Esophagus muscularis mucosa (tissue), 4 donors: ENCODE measurements around the gene CYYR1.

ENCODE experiments used
- EP300 ChIP-seq: sonication (generic); formaldehyde crosslinking; IDR thresholded peaks from one replicate; pipeline ENCODE4 v1.6.1; 2017; ENCODE audit warnings: antibody characterized with exemption
- POLR2A ChIP-seq: fragments of 450-650 bp; IDR thresholded peaks from one replicate; pipeline ENCODE4 v1.6.1; 2017; ENCODE audit warnings: antibody characterized with exemption, moderate library complexity, mild to moderate bottlenecking, low read depth
- POLR2AphosphoS5 ChIP-seq, 2 donors: sonication (generic); formaldehyde crosslinking; IDR thresholded peaks; one replicate each; pipeline ENCODE4 v1.6.1; 2017; ENCODE audit warnings: antibody characterized with exemption in 2 of 2
- TF ChIP-seq, protein P1 (sequence below), 3 experiments: fragments of 200-600 bp in 2 of 3; fragments of 450-650 bp in 1 of 3; sonication (generic) in 2 of 3; IDR thresholded peaks; one replicate each; pipeline ENCODE4 v1.5.1; 2017 to 2019; ENCODE audit warnings: antibody characterized with exemption in 3 of 3, mild to moderate bottlenecking in 2 of 3, moderate library complexity in 1 of 3

DNA sequence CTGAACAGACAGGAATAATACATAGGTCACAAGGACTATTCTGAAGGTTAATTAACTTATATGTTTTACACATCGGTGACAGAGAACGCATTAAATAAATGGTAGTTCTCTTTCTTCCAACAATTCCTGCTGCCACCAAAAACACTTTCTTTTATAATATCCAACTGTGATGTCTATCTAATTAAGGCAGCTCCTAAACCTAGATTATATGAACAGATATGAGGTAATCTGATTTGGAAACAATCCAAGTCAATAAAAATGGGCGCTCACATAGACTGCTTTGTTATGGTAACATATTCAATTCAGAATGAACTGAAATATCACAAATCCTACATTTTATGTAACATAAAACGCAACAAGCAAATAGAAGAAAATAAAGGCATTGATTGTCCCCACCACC is 16.0 kb downstream of the CYYR1 start:
- TF ChIP-seq, protein P1, sequence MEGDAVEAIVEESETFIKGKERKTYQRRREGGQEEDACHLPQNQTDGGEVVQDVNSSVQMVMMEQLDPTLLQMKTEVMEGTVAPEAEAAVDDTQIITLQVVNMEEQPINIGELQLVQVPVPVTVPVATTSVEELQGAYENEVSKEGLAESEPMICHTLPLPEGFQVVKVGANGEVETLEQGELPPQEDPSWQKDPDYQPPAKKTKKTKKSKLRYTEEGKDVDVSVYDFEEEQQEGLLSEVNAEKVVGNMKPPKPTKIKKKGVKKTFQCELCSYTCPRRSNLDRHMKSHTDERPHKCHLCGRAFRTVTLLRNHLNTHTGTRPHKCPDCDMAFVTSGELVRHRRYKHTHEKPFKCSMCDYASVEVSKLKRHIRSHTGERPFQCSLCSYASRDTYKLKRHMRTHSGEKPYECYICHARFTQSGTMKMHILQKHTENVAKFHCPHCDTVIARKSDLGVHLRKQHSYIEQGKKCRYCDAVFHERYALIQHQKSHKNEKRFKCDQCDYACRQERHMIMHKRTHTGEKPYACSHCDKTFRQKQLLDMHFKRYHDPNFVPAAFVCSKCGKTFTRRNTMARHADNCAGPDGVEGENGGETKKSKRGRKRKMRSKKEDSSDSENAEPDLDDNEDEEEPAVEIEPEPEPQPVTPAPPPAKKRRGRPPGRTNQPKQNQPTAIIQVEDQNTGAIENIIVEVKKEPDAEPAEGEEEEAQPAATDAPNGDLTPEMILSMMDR (IDR thresholded peaks at IDR 0.05), result no peak
- TF ChIP-seq POLR2A (no peak), POLR2AphosphoS5 (IDR thresholded peaks at IDR 0.05) (no peak), EP300 (no peak)
